Endothelial cell of umbilical vein (primary cell): ENCODE data around the gene AUTS2.

Experiments used
- CTCF ChIP-seq, 2 donors: IDR thresholded peaks; 1 replicate in 1 of 2; 2 replicates in 1 of 2; pipeline ENCODE4 v1.5.1; 2011; ENCODE audit warnings: low read length in 2 of 2, mild to moderate bottlenecking in 2 of 2, moderate library complexity in 2 of 2, control low read depth in 1 of 2, inconsistent platforms in 1 of 2, low read depth in 1 of 2; ENCODE audit not compliant: insufficient read depth in 1 of 2; ENCODE audit errors: extremely low read depth in 1 of 2
- EZH2 ChIP-seq: IDR thresholded peaks from 2 replicates; pipeline ENCODE4 v1.6.1; 2012; ENCODE audit warnings: borderline replicate concordance, low read depth, mild to moderate bottlenecking, moderate library complexity, low read length, inconsistent platforms; ENCODE audit not compliant: severe bottlenecking
- FOS ChIP-seq: IDR thresholded peaks from 2 replicates; pipeline ENCODE4 v1.6.1; 2011; ENCODE audit warnings: mild to moderate bottlenecking, low read length, moderate library complexity, borderline replicate concordance; ENCODE audit not compliant: insufficient read depth
- GATA2 ChIP-seq: IDR thresholded peaks from 2 replicates; pipeline ENCODE4 v1.7.0; 2011; ENCODE audit warnings: low read depth, mild to moderate bottlenecking, moderate library complexity, mixed read lengths, low read length; ENCODE audit not compliant: insufficient read length, insufficient read depth
- JUN ChIP-seq: IDR thresholded peaks from 2 replicates; pipeline ENCODE4 v1.6.1; 2011; ENCODE audit warnings: borderline replicate concordance, low read depth; ENCODE audit not compliant: insufficient read length, insufficient read depth
- MAX ChIP-seq: IDR thresholded peaks from 2 replicates; pipeline ENCODE4 v1.6.1; 2011; ENCODE audit not compliant: insufficient read depth, insufficient read length
- POLR2A ChIP-seq: IDR thresholded peaks from 2 replicates; pipeline ENCODE4 v1.6.1; 2012; ENCODE audit warnings: low read depth, mild to moderate bottlenecking, control low read depth, low read length
- POLR2AphosphoS5 ChIP-seq: IDR thresholded peaks from 2 replicates; pipeline ENCODE4 v1.6.1; 2012; ENCODE audit warnings: low read depth, mild to moderate bottlenecking, control low read depth, low read length, moderate library complexity; ENCODE audit not compliant: insufficient read depth

- TF ChIP-seq CTCF (IDR thresholded peaks at IDR 0.05; ENCODE audit: extremely low read depth in 1 of 2, insufficient read depth in 1 of 2, low read depth in 1 of 2, low read length in 2 of 2) = no peak
- TF ChIP-seq GATA2 = no peak
- TF ChIP-seq POLR2A = no peak
- TF ChIP-seq EZH2 = no peak
- no peak for TF ChIP-seq FOS
- no peak for TF ChIP-seq POLR2AphosphoS5
- no peak for TF ChIP-seq JUN
- TF ChIP-seq MAX = no peak
Observed at GRCh38 chr7:69939317-69939716, 341.0 kb downstream of the AUTS2 start.
